ENCODE measurements around the gene LIPG.

- TF ChIP-seq CTCF (IDR thresholded peaks at IDR 0.05), result no peak
- no peak for TF ChIP-seq POLR2A (IDR thresholded peaks at IDR 0.05)
Measured at GRCh38 chr18:49608366-49609255, 46.8 kb downstream of the LIPG start.

Measured in prostate gland (tissue), 2 donors.